ENCODE measurements around the gene PPIA. TPM values are rescaled to one million over a fixed set of nuclear protein-coding genes. Genes with fewer than 3 reads are reported as not detected.
A peak's percentile ranks its signal among the peaks of the same experiment; 100 is the strongest.

PPIA gene
- total and polyA plus RNA-seq, 8 donors = 218 to 3,648 (median 1,077) TPM

GRCh38 chr7:44757739-44758138, 38.7 kb upstream of the PPIA start:
- TF ChIP-seq POLR2A (IDR thresholded peaks at IDR 0.05) (no peak), CTCF (IDR thresholded peaks at IDR 0.05) (no peak), POLR2AphosphoS5 (IDR thresholded peaks at IDR 0.05) (no peak), EP300 (IDR thresholded peaks at IDR 0.05) (no peak)
- H3K36me3 ChIP-seq = peaks cover 48 to 64% (median 63%) of the 10 kb centered on the region in 4 donors
- H3K27ac ChIP-seq = no peak overlapping the region
- WGBS, 5 donors = 67 to 98% (median 89%) methylated on average over 5 to 7 of the region's 7 CpGs
- no peak for DNase-seq
- H3K4me1 ChIP-seq = peaks cover 29 to 60% (median 46%) of the 10 kb centered on the region in 4 donors
- intact Hi-C loops (cut with DNase I; ENCODE audit: low total_unique reads) = no loop called here
- no peaks in the 10 kb centered on the region for H3K9me3 ChIP-seq
- H3K4me3 ChIP-seq = no peak overlapping the region
- no peaks in the 10 kb centered on the region for H3K27me3 ChIP-seq

DNA sequence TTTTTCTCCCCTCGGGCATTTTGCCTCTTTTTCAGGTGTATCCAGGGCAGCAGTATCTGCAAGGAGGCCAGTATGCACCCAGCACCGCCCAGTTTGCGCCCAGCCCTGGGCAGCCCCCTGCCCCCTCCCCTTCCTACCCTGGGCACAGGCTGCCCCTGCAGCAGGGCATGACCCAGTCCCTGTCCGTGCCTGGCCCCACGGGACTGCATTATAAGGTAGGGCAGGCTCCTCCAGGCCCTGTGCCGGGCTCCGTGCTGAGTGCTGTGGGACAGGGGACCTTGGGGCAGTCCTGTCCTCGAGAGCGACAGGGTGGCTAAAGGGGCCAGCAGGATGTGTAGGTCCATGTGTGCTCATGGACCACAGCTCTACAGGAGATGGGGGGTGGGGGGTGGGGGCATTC, 37.2 kb upstream of the PPIA start:
- no peak overlapping the region for H3K27ac ChIP-seq
- intact Hi-C loops (cut with DNase I; ENCODE audit: low total_unique reads) = no loop called here
- peaks cover 63 to 79% (median 78%) of the 10 kb centered on the region in 4 donors for H3K36me3 ChIP-seq
- no peak overlapping the region for H3K4me3 ChIP-seq
- no peaks in the 10 kb centered on the region for H3K27me3 ChIP-seq
- WGBS, 5 donors = 85 to 93% (median 90%) methylated on average over 5 to 9 of the region's 9 CpGs
- TF ChIP-seq POLR2A (IDR thresholded peaks at IDR 0.05) (no peak), CTCF (IDR thresholded peaks at IDR 0.05) (no peak), EP300 (IDR thresholded peaks at IDR 0.05) (no peak), POLR2AphosphoS5 (IDR thresholded peaks at IDR 0.05) (no peak)
- no peak for DNase-seq
- H3K4me1 ChIP-seq = peaks cover 29 to 53% (median 38%) of the 10 kb centered on the region in 4 donors
- no peaks in the 10 kb centered on the region for H3K9me3 ChIP-seq

DNA sequence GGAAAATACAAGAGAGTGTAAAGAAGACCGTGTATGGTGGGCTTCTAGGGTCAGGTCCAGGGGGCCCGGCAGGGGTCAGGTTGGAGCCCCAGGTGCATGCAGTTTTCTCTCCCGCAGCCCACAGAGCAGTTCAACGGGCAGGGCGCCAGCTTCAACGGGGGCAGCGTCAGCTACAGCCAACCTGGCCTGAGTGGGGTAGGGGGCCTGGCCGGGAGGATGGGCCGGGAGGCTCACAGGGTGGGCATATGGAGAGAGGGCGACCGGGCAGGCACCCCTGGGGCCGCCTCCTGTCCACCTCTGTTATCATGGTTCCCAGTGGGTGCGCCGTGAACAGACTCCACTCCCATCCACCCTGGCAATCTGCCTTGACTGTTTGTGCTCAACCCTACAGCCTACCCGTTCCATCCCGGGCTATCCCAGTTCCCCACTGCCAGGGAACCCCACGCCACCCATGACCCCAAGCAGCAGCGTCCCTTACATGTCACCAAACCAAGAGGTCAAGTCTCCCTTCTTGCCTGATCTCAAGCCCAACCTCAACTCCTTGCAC, 36.4 kb upstream of the PPIA start:
- TF ChIP-seq POLR2A (IDR thresholded peaks at IDR 0.05) (no peak), CTCF (IDR thresholded peaks at IDR 0.05) (no peak), EP300 (IDR thresholded peaks at IDR 0.05) (no peak), POLR2AphosphoS5 (IDR thresholded peaks at IDR 0.05) (no peak)
- Histone ChIP-seq H3K9me3 (no peaks in the 10 kb centered on the region), H3K4me3 (no peak overlapping the region), H3K27ac (no peak overlapping the region), H3K36me3 (peaks cover 71 to 88% (median 87%) of the 10 kb centered on the region in 4 donors), H3K27me3 (no peaks in the 10 kb centered on the region), H3K4me1 (peaks cover 23 to 50% (median 31%) of the 10 kb centered on the region in 4 donors)
- WGBS, 5 donors = 83 to 91% (median 88%) methylated on average over 11 to 18 of the region's 18 CpGs
- intact Hi-C loops (cut with DNase I; ENCODE audit: low total_unique reads) = loop anchor here (10.0 kb wide), 1 partner anchor 155 kb away; the partner anchor contains the start of gene OGDH
- no peak for DNase-seq

- DNase-seq = peak; percentile 84 to 89
- peaks cover 85 to 100% (median 98%) of the 10 kb centered on the region in 4 donors for H3K36me3 ChIP-seq
- TF ChIP-seq CTCF (IDR thresholded peaks at IDR 0.05) (no peak), POLR2AphosphoS5 (IDR thresholded peaks at IDR 0.05) (peak in 1 of 3 donors; percentile 55)
- peaks cover 10 to 41% (median 18%) of the 10 kb centered on the region in 4 donors for H3K4me1 ChIP-seq
- H3K9me3 ChIP-seq = no peaks in the 10 kb centered on the region
- 60 to 91% (median 66%) methylated on average over 21 to 48 of the region's 48 CpGs for WGBS, 5 donors
- peak overlapping the region; percentile 43 to 77 (median 56) for H3K27ac ChIP-seq
- H3K4me3 ChIP-seq = no peak overlapping the region
- H3K27me3 ChIP-seq = no peaks in the 10 kb centered on the region
- intact Hi-C loops (cut with DNase I; ENCODE audit: low total_unique reads) = loop anchor here (10.0 kb wide), 1 partner anchor 157 kb away; the partner anchor contains the start of gene OGDH
These were observed 35.0 kb upstream of the PPIA start for GRCh38 chr7:44761207-44762161.
